GM12878 (cell line): ENCODE data around the gene PDE6B. TPM values are rescaled to one million over a fixed set of nuclear protein-coding genes. Genes with fewer than 3 reads are reported as not detected.

Source experiments
- EP300 ChIP-seq, 2 experiments: fragments of 150-350 bp in 1 of 2; IDR thresholded peaks; 2 replicates each; pipeline ENCODE4 v1.6.1; 2011 to 2012; ENCODE audit warnings: low read depth in 2 of 2, low read length in 2 of 2, borderline replicate concordance in 1 of 2, improper control_type of control experiment in 1 of 2, inconsistent platforms in 1 of 2; ENCODE audit not compliant: control insufficient read depth in 1 of 2
- ZBTB33 ChIP-seq: fragments of 450-650 bp; IDR thresholded peaks from 2 replicates; pipeline ENCODE4 v1.6.1; 2017; ENCODE audit warnings: mild to moderate bottlenecking
- ZNF24 ChIP-seq: fragments of 450-650 bp; IDR thresholded peaks from 2 replicates; pipeline ENCODE4 v1.6.1; 2017; ENCODE audit warnings: antibody characterized with exemption, mild to moderate bottlenecking
- ZNF592 ChIP-seq: fragments of 450-650 bp; IDR thresholded peaks from 2 replicates; pipeline ENCODE4 v1.6.1; 2017; ENCODE audit warnings: mild to moderate bottlenecking, moderate library complexity
- polyA plus RNA-seq, 11 experiments: library from polyadenylated mRNA; depleted of rRNA in 4 of 11; unstranded in 6 of 11; stranded (reverse) in 5 of 11; fragments of >200 nt; fragmentation: Nextera tagmentation in 4 of 11; fragmentation: Illumina TruSeq in 1 of 11; extraction: Ambion mirVana in 4 of 11; extraction: Trizol in 1 of 11; gene quantifications; 1 replicate in 1 of 11; 2 replicates in 10 of 11; pipeline versions ENCODE4 v1.2.1 to v1.2.3, GENCODE V29; 2011 to 2016; ENCODE audit warnings: inconsistent platforms in 2 of 11, missing spikeins in 2 of 11, low read depth in 1 of 11
- total RNA-seq, 4 experiments: library from RNA; depleted of rRNA in 3 of 4; stranded (reverse); fragments of >200 nt in 3 of 4; fragmentation: Illumina TruSeq in 1 of 4; extraction: Trizol in 1 of 4; gene quantifications; 2 replicates each; pipeline versions ENCODE4 v1.2.1 to v1.2.3, GENCODE V29; 2013 to 2021

PDE6B gene
- total and polyA plus RNA-seq, 10 of the 15 experiments (the other 5 are each of a cell fraction or from before 2014, with no cell fraction given) = 2.6 to 6.4 (median 3.8) TPM

- TF ChIP-seq ZNF592 (no peak), ZBTB33 (no peak), ZNF24 (no peak), EP300 (IDR thresholded peaks at IDR 0.05; ENCODE audit: borderline replicate concordance in 1 of 2, control insufficient read depth in 1 of 2, low read depth in 2 of 2, low read length in 2 of 2) (no peak)
These were observed 77.3 kb downstream of the PDE6B start (continued) for GRCh38 chr4:702618-703048.
